Activated T-cell treated with anti-CD3 and anti-CD28 coated beads, Interleukin-2, amount 50 U/mL, for 1 hour (primary cell): ENCODE results near the gene RBSN.
A peak's percentile ranks its signal among the peaks of the same experiment; 100 is the strongest.

ENCODE experiments used
- DNase-seq: peaks from one replicate; pipeline ENCODE4 v3.0.0-alpha.2; 2020

Gene RBSN

GRCh38 chr3:15097891-15098290, 1.1 kb downstream of the RBSN start:
- peak; percentile 39 for DNase-seq

- no peak for DNase-seq
Measured at GRCh38 chr3:15096046-15096445, 2.9 kb downstream of the RBSN start.

DNA sequence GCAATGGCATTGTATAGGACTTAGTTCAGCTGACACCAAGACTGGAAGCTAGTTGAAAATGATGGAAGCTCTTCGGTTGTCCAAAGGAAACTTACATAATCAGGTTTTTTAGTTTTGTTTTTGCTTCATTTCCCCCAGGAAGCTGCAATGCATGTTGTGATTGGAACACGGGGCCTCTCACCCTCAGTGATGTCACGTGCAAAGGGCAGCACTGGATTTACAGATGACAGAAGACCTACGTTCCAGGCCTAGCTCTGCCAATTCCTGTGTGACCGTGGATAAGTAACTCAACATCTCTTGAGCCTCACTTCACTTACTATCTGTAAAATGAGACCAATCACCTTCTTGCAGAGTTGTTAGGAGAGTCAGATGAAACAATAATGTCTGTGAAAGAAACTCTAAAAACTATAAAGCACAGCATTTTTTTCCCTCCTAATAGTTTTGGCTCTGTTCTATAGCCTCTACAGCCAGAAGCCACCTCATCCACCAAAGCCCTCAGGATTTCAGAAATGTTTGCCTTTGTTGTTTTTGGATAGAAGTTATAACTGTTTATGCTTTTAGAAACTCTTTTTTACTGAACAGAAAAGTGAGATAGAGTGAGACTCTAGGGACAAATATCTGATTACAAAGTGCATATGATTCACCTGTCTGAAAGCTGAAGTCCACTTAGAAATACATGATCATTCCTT, 4.6 kb downstream of the RBSN start:
- DNase-seq: no peak

DNA sequence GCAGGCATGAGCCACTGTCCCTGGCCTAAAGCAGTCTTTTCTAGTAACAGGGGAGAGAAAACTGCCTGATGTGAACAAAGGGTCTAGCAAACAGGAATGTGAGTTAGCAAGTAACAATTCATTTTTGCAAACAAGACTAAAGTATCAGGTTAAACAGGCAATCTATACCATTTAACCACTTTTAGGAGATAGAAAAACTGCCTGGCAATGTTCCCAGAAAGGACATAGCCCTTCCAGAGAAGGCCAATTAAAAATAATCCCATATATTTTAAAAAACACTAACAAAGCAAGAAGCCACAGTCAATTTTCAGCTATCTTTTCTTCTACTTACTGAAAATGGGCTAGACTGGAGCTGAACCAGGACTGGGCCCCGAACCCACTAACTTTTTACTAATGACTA, 6.3 kb downstream of the RBSN start:
- DNase-seq: no peak

GRCh38 chr3:15091575-15091974, 7.4 kb downstream of the RBSN start:
- DNase-seq: no peak

- DNase-seq: no peak
Measured at GRCh38 chr3:15089201-15089600, 9.7 kb downstream of the RBSN start.

DNA sequence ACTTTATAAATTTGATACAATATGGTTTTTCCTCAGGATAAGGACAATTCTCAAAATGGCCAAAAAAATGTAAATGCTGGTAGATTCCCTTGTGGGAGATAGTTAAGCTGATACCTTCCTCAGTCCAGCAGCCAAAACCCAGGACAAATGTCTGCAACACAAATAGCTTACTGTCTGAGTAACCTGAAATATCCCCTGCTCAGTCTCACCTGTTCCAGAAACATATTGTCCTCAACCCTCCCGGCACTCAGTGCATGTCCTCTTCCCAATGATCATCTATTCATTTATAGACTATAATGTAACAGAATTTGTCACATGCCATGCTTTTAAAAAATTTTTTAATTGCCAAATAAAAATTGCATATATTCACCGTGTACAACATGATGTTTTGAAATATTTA, 12.2 kb downstream of the RBSN start:
- DNase-seq: no peak

GRCh38 chr3:15086263-15086662, 12.7 kb downstream of the RBSN start:
- DNase-seq: no peak

DNA sequence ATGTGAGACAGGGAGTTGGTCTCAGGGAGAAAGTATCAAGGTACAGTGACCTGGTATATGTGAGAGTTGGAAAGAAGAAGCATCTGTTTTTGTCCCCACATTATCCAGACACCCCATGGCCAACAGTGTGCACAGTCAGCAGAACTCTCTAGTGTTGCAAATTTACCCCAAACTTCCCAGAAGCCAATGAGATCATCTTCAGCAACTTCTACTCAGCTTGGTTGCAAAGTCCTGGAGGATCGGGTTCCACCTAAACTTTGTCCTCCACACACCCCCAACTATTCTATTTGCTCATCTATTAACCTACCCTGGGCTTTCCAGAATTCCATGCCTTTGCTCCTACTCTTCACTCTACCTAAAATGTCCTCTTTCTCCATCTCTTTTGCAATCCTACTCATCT, 15.7 kb downstream of the RBSN start:
- DNase-seq: no peak

DNA sequence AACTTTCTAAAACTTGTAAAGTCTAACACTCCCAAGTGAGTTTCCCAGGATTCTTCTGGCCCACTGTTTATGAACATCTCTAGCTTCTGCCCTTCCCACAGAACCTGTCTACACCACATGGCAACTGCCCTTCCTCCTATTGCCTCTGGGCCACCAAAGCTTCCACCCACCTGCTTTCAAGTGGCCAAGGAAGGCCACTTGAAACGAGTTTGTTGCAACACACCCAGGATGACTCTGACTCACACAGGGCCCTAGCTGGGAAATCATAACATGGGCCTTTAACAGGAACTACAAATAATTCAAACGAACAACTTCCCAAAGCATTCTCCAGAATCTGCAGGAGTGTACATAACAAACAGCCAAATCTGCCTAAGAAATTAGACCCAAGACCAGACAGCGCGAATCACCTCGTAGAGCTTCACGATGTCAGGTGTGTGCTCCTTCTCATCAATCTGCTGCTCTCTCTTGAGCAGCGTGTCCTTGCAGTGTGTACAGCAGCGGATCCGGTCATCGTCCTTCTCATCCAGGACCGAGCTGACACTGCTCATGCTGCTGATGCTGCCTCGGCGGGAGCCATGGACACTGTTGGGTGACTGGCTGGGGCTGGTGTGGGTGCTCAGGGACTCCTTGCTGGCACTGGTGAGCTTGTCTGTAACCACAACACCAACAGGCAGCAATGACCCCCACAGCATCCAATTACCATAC, 16.8 kb downstream of the RBSN start:
- no peak for DNase-seq

DNA sequence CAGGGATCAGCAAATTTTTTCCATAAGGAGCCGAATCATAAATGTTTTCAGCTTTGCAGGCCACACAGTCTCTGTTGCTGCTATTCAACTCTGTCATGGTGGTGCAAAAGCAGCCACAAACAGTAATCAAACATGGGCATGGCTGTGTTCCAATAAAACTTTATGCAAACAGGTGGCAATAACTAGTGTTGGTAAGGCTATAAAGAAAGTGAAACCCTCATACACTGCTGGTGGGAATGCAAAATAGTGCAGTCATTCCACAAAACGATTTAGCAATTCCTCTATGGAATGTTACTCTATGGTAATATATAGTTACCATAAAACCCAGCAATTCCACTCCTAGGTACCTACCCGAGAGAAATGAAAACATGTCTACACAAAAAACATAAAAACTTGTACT, 19.9 kb downstream of the RBSN start:
- DNase-seq: no peak

- no peak for DNase-seq
Measured at GRCh38 chr3:15074500-15074899, 24.4 kb downstream of the RBSN start.

- DNase-seq: no peak
Measured at GRCh38 chr3:15071699-15072098, 27.2 kb downstream of the RBSN start.

DNA sequence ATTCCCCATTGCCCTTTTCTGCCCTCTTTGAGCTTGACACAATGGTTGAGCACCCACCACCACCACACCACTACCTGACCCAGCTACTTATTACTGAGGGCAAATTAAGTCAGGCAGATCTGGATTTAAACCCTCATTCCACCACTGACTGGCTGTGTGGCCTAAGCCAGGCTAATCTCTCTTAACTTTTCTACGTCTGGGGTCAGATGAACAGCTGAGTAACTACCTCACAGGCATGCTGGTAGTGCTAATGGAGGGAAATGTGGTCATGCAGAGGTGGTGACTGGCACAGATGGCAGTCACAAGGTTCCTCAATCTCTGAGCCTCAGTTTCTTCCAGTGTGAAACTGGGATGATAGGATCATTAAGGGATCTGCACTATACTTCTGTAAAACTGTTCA, 29.5 kb downstream of the RBSN start:
- no peak for DNase-seq

DNA sequence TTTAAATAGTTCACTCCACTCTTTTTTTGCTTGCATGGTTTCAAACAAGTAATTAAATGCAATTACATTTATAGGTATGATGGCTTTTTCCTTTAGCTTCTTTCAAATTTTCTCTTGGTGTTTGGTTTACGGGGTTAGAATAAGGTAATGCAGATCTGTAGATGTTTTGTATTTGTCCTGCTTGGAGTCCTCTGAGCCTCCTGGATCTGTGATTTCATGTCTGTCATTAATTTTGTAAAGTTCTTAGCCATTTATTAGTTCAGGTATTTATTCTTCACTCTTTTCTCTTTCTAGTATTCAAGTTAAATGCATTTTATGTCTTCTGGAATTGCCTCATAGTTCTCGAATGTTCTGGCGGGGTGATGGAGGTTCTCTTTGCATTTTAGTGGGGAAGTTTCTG, 32.5 kb downstream of the RBSN start:
- no peak for DNase-seq

- DNase-seq: no peak
Measured at GRCh38 chr3:15065550-15066007, 33.4 kb downstream of the RBSN start.

- DNase-seq: peak; percentile 85
Measured at GRCh38 chr3:15064835-15065549, 34.0 kb downstream of the RBSN start, which contains the start of gene MRPS25. Gene MRPS25, minus strand, starts transcription at chr3:15065315. Its CDS starts 121 bp downstream, at chr3:15065194.

- DNase-seq: no peak
Measured at GRCh38 chr3:15064299-15064834, 34.6 kb downstream of the RBSN start.

GRCh38 chr3:15063656-15064286, 35.2 kb downstream of the RBSN start:
- no peak for DNase-seq

DNA sequence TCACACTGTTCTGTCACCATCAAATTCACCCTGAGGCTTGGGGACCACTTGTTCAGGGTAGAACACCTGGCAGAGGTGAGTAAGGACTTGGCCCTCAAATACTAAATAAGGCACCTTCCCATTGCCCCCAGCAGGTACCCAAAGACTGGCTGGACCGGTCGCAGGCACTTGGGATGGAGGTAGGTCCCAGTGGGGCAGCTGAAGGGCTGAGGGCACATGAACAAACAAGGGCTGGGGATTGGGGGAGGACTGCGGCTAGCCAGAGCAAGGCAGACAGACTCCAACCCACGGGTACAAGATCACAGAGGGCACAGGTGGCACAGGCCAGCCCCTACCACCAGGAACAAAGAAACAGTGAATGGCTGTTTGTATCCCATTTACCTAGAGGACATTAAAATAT, 35.7 kb downstream of the RBSN start:
- DNase-seq: no peak

DNA sequence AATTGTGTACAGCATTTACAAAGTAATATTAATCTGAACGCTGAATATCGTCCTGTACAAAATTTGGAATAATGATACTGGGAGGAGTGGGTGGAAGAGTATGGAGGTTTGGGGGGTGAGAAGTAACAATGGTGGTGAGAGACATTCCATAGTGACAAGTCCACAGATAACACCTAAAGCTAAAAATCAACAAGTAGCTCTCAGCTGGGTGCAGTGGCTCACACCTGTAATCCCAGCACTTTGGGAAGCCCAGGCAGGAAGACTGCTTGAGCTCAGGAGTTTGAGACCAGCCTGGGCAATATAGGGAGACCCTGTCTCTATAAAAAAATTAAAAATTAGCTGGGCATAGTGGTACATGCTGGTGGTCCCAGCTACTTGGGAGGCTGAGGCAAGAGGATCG, 38.9 kb downstream of the RBSN start:
- no peak for DNase-seq

DNA sequence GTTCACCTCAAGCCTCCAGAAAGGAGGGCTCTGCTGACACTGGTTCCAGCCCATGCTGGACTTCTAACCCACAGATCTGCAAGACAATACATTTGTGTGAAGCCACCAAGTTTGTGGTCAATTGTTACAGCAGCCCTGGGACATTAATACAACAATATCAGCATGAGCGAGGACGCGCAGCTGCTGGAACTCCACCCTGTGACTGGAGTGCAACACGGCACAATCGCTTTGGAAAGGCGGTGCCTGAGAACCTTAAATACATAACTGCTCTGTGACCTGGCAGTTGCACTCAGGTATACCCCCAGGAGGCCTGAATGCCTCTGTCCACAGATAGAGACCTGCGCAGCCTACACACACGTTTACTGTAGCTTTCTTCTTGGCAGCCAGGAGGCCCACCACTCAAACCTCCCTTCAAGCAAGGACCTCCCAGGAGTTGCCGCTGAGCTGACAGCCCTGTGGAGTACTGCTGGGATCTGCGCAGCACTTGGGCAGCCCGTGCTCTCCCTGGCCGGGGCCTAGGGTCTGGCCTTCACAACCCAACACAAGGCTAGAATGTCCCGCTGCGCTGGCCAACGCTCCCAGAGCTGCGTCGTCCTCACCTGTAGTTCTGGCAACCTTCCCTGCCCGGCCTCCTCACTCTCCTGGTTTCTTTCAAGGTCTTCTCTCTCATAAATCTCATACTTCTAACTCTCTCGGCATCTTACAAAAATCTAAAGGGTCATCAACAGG, 42.1 kb downstream of the RBSN start:
- DNase-seq: no peak
